GM19438 (cell line): Measurements from ENCODE around the gene SLC34A1.
A peak's percentile ranks its signal among the peaks of the same experiment; 100 is the strongest.
"Not testable (repeated sequence)": the region's sequence is repeated elsewhere in the genome, so short reads cannot be mapped to it uniquely, and the experiment has no call there.

ENCODE experiments used
- ATAC-seq: cut with Tn5 transposase; IDR thresholded peaks from one replicate; pipeline ENCODE4 v1.9.1; 2021; ENCODE audit warnings: low read depth; ENCODE audit not compliant: unreplicated experiment

The SLC34A1 gene, protein sequence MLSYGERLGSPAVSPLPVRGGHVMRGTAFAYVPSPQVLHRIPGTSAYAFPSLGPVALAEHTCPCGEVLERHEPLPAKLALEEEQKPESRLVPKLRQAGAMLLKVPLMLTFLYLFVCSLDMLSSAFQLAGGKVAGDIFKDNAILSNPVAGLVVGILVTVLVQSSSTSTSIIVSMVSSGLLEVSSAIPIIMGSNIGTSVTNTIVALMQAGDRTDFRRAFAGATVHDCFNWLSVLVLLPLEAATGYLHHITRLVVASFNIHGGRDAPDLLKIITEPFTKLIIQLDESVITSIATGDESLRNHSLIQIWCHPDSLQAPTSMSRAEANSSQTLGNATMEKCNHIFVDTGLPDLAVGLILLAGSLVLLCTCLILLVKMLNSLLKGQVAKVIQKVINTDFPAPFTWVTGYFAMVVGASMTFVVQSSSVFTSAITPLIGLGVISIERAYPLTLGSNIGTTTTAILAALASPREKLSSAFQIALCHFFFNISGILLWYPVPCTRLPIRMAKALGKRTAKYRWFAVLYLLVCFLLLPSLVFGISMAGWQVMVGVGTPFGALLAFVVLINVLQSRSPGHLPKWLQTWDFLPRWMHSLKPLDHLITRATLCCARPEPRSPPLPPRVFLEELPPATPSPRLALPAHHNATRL

DNA sequence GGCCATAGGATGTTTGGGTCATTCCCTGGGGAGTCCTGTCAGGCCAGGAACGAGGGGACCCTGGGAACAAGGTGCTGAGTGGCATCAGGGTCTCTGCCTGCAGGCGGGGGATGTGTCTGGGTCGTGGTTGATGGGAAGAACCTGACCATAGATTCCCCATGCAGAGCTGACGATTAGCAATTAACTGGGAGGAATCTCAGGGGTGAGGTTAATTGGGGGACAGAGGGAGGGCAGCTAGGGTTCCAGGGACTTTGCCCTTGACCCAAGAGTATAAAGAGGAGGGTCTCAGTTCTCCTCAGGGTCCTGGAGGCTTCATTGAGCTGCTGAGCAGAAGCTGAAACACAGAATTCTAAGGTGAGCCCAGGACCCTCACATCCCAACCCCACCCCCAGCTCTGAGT is at the start of gene SLC34A1:
Gene SLC34A1, plus strand, starts transcription at position 301 of the 400 bp plus-strand sequence. CDS start 1,308 bp downstream, outside the sequence.
- no peak for ATAC-seq

DNA sequence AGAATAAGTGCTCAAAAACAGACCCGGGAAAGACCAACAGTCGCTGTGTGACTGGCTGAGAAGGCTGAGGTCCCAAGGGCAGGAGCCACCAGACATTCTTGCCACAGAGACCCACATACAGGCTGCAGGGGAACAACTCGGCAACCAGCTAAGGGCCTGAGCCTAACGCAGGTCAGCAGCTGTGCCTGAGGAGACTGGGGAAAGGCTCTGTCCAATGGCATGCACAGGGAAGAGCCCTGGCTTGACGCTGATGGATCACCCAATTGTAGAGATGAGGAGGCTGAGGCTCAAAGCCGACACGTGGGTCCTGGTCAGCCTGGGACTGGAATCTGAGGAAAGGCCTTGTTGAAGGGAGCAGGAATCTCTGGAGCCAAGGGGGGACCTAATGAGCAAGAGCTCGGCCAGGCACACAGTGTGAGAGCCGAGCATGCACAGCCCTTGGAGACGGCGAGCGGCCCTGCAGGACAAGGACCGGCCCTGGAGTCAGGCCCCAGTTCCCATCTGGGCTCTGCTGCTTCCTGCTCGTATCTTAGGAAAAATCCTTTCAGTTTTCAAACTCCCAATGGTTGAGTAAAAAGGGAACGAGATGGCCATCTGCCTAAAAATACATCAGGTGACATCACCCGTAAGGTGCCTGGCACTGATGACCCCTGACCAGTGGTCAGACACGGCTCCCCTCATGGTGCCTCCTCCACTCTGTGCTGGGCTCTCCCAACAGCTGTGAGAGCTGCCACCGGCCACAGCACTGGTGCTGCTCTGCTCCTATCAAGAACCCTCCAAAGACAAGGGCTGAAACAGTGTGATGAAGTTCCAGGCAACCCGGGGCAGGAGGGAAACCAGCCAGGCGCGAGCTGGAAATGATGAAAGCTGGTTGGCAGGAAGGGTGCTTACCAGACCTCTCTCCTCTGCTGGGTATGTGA is 49.2 kb upstream of the SLC34A1 start:
- no peak for ATAC-seq

DNA sequence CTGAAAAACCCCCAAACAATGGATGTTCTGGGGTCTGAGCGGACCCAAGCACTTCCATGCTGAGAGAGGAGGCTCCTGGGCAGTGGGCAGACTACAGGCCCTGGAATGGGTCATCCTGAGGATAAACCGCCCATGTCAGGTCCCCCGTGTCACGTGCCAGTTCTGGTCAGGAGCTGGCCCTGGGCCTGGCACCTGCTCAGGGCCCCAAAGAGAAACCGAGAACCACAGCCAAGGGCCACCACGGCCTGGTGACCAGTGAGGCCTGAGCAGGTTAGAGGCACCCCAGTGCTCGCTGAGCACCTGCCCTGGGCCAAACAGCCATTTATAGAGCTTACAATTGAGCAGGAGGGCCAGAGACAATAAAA is 48.6 kb upstream of the SLC34A1 start:
- ATAC-seq, result no peak

DNA sequence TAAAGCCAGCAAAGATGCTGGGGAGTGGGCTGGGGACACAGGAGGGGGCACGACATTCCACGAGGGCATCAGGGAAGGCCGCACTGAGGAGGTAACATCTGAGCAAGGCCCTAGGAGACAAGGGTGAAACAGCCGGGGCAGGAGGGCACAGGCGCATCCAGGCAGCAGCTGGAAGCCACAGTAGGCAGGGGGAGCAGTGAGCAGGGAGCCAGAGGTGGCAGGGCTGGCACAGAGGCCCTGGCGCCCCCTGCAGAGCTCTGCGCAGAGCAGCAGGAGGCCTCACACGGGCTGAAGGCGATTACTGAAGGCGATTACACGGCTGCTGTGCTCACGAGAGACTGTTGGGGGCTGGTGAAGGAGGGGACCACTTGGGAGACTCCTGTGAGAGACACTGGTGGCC is 48.1 kb upstream of the SLC34A1 start:
- ATAC-seq, result no peak

DNA sequence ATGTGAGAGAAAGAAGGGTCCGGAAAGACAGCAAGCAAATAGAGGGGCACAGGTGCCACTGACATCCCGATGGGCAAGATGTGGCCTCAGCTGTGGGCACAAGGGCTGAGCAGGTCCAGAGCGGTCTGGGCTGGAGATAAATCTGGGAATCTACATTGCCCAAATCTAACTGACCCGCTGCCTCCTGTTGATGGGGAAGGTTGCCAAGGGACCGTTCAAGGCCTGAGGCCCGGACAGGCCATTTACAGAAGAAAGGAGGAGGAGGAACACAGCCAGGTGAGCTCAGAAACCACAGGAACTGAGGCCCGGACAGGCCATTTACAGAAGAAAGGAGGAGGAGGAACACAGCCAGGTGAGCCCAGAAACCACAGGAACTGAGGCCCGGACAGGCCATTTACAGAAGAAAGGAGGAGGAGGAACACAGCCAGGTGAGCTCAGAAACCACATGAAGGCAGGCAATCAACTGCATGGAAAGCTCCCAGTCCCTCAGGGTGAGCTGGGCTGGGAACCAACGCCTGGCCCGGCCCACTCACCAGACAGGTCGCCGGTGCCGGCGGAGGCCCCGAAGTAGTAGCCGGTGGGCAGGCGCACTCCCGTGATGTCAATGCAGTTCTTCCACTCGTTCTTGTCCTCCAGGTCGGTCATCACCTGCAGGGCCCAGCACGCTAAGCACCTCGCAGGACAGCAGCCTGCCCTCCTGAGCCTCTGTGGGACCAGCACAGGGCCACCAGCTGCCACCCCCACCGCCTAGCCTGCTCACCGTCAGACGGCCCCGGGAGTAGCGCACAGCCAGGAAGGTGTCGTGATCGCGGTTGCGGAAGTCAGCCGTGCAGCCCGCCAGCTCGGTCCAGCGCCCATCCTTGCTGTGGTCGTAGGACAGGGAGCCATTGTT is 47.4 kb upstream of the SLC34A1 start:
- ATAC-seq, result no peak

DNA sequence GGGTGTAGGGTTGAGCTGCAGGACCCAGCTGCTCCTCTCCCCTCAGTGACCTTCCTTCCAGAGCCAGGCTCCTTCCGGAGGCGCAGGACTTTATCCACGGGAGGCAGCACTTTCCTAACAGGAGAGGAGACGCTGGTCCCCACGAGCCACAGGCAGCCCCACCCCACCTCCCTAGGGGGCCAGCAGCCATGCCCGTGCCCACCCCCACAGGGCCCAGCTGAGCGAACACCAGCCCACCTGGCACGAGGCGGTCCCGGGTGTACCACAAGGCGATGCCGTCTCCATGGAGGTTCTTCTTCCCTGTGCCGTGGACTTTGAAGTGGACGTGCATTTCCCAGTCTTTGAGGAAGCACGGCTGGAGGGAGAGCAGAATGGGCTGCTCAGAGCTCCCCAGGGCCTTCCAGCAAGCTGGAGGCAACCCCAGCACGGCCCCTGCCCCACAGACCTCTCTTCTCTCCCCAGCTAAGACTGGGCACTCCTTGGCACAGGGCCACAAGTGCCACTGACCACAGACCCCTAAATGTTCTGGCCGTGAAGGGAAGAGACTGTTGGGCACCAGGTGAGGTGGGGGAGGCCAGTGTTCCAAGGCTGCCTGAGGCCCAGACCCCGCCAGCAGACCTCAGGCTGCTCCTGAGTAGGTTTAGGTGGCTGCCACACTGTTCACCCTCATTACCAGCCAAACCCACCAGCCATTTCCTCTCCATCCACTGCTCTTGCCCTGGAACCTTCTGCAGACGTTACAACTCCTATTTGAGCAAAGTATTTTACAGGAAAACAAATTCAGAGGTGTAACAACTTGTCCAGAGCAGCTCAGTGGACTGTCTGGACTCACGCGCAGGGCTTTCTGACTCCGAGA is 45.8 kb upstream of the SLC34A1 start:
- ATAC-seq, result no peak

DNA sequence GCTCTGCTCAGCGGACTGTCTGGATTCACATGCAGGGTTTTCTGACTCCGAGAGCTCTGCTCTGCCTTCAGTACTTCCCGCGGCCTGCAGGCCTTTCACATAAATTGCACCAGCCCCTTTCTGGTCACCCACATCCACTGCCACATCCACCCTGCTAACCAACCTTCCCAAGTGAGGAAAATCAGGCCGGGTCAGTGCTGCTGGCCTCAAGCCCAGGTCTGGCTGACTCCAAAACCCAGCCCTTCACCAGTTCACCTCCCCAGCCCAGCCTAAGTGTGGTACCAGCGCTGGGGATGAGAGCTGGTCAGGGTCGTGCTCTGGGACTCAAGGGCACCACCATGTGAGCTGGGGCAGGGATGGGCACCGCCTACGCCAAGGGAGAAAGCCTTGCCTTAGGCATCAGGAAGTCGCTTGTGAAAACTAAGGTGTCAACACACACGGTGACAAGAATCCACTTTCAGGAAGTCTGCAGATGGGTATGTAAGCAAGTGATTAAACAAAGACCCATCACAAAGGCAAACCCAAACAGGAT is 45.1 kb upstream of the SLC34A1 start:
- ATAC-seq, result no peak

DNA sequence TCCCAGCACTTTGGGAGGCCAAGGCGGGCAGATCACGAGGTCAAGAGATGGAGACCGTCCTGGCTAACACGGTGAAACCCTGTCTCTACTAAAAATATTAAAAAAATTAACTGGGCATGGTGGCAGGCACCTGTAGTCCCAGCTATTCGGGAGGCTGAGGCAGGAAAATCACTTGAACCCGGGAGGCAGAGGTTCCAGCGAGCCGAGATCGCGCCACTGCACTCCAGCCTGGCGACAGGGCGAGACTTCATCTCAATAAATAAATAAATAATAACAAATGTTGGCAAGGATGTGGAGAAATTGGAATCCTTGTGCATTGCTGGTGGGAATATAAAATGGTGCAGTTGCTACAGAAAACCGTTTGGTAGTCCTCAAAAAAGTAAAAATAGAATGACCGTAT is 41.2 kb upstream of the SLC34A1 start:
- ATAC-seq, result not testable (repeated sequence)

DNA sequence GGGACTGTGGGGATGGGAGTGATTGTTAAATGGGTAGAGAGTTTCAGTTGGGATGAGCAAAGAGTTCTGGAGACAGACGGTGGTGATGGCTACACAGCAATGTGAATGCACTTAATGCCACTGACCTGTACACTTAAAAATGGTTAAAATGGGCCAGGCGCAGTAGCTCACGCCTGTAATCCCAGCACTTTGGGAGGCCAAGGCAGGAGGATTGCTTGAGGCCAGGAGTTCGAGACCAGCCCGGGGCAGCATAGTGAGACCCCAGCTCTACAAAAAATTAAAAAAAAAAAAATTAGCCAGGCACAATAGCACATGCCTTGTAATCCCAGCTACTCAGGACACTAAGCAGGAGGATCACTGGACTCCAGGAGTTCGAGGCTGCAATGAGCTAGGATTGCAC is 40.5 kb upstream of the SLC34A1 start:
- no peak for ATAC-seq

DNA sequence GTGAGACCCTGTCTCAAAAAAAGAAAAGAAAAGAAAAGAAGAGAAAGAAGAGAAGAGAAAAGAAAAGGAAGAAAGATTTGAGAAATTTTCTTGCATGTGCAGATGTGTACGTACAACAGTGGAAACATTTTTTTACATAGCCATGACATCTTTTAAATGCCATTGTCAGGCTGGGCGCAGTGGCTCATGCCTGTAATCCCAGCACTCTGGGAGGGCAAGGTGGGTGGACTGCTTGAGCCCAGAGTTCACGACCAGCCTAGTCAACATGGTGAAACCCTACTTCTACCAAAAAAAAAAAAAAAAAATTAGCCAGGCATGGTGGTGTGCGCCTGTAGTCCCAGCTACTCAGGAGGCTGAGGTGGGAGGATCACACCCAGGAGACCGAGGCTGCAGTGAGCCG is 39.3 kb upstream of the SLC34A1 start:
- ATAC-seq, result no peak

DNA sequence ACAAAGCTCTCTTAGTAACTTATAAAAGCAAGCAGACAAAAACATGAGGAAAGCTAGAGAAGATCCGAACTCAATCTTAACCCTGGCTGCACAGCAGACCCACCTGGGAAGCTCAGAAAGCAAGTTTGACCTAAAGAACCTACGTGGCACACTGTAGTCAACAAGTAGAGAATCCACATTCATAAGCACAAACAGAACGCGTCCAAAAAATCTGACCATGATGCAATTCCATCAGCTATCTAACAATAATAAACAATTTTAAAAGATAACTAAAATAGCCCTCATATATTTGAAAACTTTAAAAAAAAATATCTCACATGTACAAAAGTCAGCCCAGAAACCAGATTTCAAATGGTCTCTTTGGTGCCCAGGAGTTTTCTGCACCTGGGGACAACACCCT is 37.4 kb upstream of the SLC34A1 start:
- no peak for ATAC-seq

DNA sequence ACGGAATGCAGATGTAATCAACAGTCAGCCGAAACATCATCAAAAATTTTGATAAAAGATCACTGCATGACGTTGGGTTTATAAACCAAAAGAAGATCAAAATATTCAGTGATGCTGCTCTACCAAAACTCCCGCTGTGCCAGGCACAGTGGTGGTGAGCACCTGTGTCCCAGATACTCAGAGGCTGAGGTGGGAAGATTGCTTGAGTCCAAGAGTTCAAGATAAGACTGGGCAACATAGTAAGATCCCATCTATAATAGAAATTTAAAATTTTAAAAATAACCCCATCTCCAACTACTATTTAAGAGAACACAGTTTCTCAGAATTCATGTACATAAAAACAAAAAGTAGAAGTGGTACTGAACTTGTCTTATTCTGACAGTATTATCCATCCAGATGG is 36.5 kb upstream of the SLC34A1 start:
- no peak for ATAC-seq

DNA sequence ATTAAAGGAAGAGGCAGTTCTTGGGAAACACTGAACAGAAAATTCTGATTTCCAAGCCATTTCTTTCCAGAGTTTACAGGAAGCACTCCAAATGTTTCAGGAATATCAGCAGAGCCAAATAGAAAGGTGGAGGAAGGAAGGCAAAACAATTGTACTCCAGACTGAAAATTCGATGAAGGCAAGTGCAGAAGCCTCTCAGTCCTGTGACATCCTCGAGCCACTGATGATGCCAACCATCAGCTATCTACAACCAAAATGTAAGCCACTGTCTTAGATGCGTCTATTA is 34.9 kb upstream of the SLC34A1 start:
- no peak for ATAC-seq

DNA sequence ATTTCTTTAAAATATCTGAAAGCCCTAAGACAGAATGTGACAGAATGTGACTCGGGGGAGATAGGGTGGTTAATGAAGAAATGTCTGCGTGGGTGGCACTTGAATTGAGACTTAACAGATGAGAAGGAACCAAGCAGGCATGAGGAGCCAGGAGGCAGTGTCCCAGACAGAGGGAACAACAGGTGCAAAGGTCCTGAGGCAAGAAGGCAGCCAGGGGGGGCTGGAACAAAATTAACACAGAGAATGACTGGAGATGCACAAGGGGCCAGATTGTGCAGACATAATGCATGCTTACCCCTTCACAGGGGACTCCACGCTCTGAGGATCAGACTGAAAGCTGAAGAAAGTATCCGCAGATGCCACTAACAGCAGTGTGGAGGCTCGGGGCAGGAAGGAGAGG is 34.5 kb upstream of the SLC34A1 start:
- ATAC-seq, result no peak

DNA sequence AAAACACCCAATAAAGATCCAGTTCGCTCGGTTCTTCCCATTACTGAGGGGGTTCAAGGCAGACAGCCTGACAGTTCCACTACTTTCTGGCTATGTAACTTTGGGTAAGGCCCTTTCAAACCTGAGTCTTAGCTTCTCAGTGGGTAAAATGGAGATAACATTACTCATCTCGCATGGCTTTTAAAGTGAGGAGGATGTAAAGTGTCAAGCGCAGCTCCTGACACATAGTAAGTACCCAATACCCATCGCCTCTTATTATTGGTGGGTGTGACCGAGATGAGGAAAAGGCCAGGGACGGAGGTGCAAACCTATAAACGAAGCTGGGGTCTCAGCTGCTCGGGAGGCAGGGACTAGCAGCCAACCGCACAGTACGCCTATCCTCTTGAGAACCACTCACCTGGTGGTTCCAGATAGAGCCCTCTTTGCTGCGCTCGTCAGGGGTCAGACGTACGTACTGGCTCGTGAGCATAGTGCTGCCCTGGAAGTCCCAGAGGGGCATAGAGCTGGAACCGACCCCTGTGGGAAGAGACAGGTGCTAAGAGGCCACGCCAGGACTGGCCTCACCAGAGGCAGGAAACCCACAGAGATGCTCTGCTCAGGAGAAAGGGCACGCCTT is 33.4 kb upstream of the SLC34A1 start:
- ATAC-seq, result no peak

DNA sequence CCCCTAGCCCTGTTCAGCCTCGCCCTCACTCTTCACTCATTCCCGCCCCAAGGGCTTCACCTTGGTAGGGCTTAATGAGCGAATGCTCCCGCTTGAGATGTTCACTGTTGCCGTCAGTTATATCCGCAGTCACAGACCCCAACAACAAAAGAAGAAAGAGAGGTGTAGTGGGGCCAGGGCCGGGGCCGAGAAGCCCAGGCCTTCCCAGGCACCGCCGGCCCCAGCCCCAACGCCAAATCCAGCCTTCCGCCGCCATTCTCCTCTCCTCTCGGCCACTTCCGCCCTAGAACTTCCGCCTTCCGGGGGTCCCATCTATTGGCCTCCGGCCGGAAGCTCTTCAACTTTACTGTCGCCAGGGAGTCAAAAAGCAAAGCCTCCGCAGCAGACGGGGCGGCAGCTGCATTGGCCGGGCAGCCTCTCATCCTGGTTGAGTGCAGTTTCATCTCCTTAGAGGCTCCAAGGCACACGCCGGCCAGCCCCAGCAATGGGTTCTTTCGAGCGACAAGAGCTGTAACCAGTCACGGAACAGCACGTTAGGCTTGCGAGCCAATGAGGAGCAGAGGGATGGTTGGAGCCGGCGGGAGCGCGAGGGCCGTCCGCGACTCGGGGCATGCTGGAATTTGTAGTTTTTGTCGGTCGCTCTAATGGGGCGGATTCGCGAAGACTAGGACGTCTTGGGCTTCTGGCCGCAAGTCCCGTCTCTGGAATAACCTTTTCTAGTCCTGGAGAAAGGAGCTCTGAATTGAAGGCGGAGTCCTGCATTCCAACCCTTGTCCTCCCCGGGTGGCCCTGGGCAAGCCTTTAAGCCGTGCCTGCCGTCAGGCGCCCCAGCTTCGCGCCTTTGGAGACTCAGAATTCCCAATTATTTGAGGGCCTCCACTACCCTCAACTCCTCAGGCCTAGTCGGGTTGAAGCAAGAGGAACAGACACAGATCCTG is 32.6 kb upstream of the SLC34A1 start, which contains the start of gene LMAN2:
Gene LMAN2, minus strand, starts transcription at position 277 of the 938 bp plus-strand sequence. Its CDS starts 21 bp downstream, at position 256.
- ATAC-seq, result peak; percentile 94

DNA sequence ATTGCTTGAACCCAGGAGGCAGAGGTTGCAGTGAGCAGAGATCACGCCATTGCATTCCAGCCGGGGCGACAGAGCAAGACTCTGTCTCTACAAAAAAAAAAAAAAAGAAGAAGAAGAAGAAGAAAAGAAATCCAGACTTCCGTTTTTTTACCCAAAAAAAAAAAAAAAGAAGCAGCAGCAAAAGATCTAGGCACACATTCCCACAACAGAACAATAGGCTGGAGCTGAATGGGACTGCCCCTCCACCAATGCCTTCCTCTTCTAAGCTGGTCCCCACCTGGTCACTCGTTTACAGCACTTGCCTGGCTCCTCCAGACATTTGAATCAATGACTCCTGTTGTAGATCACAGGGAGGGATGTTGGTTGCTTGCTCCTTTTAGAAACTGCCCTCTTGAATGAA is 31.1 kb upstream of the SLC34A1 start:
- no peak for ATAC-seq

DNA sequence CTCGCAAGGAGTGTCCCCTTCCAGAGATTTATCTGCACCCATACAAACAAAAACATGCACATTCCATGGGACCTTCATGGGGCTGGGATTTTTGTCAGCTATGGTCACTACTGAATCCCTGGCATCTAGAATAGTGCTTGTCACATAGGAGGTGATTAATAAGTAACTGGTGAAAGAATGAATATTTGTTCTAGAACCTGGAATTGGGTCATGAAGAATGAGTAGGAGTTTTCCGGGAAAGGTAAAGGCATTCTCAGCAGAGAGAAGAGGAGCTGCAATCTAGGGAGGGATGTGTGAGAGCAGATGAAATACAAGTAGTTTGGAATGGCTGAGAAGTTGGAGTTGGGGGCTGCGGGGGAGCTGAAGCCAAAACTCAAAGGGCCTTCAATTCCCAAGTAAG is 30.0 kb upstream of the SLC34A1 start:
- ATAC-seq, result no peak
